ENCODE results near the gene LGMN. TPM values are rescaled to one million over a fixed set of nuclear protein-coding genes. Genes with fewer than 3 reads are reported as not detected.
A peak's percentile ranks its signal among the peaks of the same experiment; 100 is the strongest.

The LGMN gene
- total and polyA plus RNA-seq, 2 of the 13 experiments (the other 11 are each of a cell fraction or from before 2014, with no cell fraction given): 28.9 to 76.4 TPM

DNA sequence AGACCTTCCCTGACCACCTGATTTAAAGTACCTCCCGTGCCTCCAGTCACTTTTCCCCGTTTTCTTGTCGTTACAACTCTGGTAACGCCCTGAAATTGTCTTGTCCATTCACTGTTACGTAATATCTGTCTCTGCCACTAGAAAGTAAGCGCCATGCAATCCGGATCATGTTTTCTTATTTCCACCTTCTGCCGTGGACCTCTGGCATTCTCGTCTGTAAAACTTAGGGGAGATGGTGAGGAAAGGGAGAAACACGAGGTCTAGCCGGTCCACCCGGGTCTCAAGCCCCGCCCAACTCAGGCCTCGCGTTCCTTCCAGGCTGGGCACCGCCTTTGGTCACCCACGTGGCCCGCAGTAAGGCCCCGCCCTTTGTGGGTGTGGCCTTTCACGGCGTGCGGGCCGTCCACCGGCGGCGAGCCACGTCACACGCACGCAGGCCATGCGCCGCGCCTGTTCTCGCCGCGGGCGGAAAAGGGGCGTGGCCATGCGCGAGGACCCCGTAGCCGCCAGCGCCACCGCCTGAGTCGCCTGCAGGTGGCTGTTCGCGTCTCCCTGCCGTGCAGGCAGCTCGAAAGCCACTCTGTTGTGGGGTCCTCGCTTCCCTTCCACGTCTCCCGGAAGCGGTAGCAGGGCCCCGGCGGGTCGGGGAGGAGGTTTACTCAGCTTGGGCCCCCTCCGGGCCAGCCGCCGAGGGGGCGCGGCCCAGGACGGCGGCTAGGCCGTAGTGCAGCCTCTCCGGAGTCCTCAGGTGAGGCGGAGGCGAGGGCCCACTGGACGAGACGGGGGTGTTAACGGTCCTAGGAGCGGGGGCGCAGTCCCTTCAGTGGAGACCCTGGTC is 45.5 kb upstream of the LGMN start, which contains the start of gene GOLGA5 (continued):
- TF ChIP-seq, protein P1, sequence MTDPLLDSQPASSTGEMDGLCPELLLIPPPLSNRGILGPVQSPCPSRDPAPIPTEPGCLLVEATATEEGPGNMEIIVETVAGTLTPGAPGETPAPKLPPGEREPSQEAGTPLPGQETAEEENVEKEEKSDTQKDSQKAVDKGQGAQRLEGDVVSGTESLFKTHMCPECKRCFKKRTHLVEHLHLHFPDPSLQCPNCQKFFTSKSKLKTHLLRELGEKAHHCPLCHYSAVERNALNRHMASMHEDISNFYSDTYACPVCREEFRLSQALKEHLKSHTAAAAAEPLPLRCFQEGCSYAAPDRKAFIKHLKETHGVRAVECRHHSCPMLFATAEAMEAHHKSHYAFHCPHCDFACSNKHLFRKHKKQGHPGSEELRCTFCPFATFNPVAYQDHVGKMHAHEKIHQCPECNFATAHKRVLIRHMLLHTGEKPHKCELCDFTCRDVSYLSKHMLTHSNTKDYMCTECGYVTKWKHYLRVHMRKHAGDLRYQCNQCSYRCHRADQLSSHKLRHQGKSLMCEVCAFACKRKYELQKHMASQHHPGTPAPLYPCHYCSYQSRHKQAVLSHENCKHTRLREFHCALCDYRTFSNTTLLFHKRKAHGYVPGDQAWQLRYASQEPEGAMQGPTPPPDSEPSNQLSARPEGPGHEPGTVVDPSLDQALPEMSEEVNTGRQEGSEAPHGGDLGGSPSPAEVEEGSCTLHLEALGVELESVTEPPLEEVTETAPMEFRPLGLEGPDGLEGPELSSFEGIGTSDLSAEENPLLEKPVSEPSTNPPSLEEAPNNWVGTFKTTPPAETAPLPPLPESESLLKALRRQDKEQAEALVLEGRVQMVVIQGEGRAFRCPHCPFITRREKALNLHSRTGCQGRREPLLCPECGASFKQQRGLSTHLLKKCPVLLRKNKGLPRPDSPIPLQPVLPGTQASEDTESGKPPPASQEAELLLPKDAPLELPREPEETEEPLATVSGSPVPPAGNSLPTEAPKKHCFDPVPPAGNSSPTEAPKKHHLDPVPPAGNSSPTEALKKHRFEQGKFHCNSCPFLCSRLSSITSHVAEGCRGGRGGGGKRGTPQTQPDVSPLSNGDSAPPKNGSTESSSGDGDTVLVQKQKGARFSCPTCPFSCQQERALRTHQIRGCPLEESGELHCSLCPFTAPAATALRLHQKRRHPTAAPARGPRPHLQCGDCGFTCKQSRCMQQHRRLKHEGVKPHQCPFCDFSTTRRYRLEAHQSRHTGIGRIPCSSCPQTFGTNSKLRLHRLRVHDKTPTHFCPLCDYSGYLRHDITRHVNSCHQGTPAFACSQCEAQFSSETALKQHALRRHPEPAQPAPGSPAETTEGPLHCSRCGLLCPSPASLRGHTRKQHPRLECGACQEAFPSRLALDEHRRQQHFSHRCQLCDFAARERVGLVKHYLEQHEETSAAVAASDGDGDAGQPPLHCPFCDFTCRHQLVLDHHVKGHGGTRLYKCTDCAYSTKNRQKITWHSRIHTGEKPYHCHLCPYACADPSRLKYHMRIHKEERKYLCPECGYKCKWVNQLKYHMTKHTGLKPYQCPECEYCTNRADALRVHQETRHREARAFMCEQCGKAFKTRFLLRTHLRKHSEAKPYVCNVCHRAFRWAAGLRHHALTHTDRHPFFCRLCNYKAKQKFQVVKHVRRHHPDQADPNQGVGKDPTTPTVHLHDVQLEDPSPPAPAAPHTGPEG (CRISPR knock-in tag; IDR thresholded peaks at IDR 0.05): no peak
- TF ChIP-seq, protein P2, sequence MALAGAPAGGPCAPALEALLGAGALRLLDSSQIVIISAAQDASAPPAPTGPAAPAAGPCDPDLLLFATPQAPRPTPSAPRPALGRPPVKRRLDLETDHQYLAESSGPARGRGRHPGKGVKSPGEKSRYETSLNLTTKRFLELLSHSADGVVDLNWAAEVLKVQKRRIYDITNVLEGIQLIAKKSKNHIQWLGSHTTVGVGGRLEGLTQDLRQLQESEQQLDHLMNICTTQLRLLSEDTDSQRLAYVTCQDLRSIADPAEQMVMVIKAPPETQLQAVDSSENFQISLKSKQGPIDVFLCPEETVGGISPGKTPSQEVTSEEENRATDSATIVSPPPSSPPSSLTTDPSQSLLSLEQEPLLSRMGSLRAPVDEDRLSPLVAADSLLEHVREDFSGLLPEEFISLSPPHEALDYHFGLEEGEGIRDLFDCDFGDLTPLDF (CRISPR knock-in tag; IDR thresholded peaks at IDR 0.05): peak; percentile 52
- TF ChIP-seq TBP (CRISPR knock-in tag; IDR thresholded peaks at IDR 0.05): no peak; the same call in 1 of the 2 replicates
- peak; percentile 49; the same call in 1 of the 2 replicates for TF ChIP-seq ZNF546 (CRISPR knock-in tag; conservative IDR thresholded peaks at IDR 0.05)
- no peak; the same call in 1 of the 2 replicates for TF ChIP-seq ZNF256 (CRISPR knock-in tag; conservative IDR thresholded peaks at IDR 0.05)
- TF ChIP-seq ZNF614 (CRISPR knock-in tag; IDR thresholded peaks at IDR 0.05; ENCODE audit: borderline replicate concordance): peak; percentile 49; the same call in 1 of the 2 replicates
- TF ChIP-seq PRPF4 (IDR thresholded peaks at IDR 0.05; ENCODE audit: low read depth, low read length, poor library complexity, severe bottlenecking): no peak
- no peak for TF ChIP-seq SP140L (CRISPR knock-in tag; IDR thresholded peaks at IDR 0.05; ENCODE audit: borderline replicate concordance)
- TF ChIP-seq ZNF710 (CRISPR knock-in tag; IDR thresholded peaks at IDR 0.05; ENCODE audit: borderline replicate concordance): no peak; the same call in 1 of the 2 replicates
- TF ChIP-seq MED8 (CRISPR knock-in tag; IDR thresholded peaks at IDR 0.05; ENCODE audit: insufficient replicate concordance): peak; percentile 36
- TF ChIP-seq ZNF720 (CRISPR knock-in tag; IDR thresholded peaks at IDR 0.05): no peak
- no peak for TF ChIP-seq ADNP (CRISPR knock-in tag; IDR thresholded peaks at IDR 0.05)
- 0 out of 2 replicates have a peak, but pooled peaks have one; percentile 49 for TF ChIP-seq MAF1 (CRISPR knock-in tag; IDR thresholded peaks at IDR 0.05; ENCODE audit: borderline replicate concordance)
- TF ChIP-seq PBX3 (CRISPR knock-in tag; IDR thresholded peaks at IDR 0.05; ENCODE audit: borderline replicate concordance): no peak
- TF ChIP-seq, protein P3, sequence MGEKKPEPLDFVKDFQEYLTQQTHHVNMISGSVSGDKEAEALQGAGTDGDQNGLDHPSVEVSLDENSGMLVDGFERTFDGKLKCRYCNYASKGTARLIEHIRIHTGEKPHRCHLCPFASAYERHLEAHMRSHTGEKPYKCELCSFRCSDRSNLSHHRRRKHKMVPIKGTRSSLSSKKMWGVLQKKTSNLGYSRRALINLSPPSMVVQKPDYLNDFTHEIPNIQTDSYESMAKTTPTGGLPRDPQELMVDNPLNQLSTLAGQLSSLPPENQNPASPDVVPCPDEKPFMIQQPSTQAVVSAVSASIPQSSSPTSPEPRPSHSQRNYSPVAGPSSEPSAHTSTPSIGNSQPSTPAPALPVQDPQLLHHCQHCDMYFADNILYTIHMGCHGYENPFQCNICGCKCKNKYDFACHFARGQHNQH (CRISPR knock-in tag; IDR thresholded peaks at IDR 0.05): peak; percentile 92
- TF ChIP-seq ZNF557 (CRISPR knock-in tag; IDR thresholded peaks at IDR 0.05): no peak
- TF ChIP-seq TAF1 (CRISPR knock-in tag; IDR thresholded peaks at IDR 0.05): peak; percentile 88
